ENCODE results near the gene TRIM39.
"Not testable (repeated sequence)": the region's sequence is repeated elsewhere in the genome, so short reads cannot be mapped to it uniquely, and the experiment has no call there.

GRCh38 chr6:30369280-30369679 lies 42.6 kb downstream of the TRIM39 start:
- not testable (repeated sequence) for TF ChIP-seq POLR2AphosphoS5, POLR2A (IDR thresholded peaks at IDR 0.05; ENCODE audit: low read depth, low read length)

All from GM12892 (cell line).